Measurements from ENCODE around the gene ENAM. TPM values are rescaled to one million over a fixed set of nuclear protein-coding genes. Genes with fewer than 3 reads are reported as not detected.

The ENAM gene
- total and polyA plus RNA-seq, 2 experiments from 2014 or later: not detected

DNA sequence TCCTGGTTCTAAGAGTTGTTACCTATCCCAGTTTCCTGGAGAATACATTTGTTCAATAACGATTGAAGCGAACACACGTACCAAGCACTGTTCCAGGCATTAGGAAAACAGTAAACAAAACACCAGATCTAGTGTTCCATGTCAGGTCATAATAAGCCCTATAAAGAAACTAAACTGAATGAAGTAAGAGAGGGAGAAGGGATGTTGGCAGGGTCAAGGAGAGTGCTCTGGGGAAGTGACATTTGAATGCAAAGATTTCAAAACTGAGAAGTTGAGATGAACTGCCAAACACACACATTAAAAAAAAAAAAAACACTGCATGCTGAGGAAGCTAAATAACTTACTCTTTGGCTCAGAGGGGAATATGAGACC lies 14.4 kb upstream of the ENAM start (continued):
- TF ChIP-seq, protein P1, sequence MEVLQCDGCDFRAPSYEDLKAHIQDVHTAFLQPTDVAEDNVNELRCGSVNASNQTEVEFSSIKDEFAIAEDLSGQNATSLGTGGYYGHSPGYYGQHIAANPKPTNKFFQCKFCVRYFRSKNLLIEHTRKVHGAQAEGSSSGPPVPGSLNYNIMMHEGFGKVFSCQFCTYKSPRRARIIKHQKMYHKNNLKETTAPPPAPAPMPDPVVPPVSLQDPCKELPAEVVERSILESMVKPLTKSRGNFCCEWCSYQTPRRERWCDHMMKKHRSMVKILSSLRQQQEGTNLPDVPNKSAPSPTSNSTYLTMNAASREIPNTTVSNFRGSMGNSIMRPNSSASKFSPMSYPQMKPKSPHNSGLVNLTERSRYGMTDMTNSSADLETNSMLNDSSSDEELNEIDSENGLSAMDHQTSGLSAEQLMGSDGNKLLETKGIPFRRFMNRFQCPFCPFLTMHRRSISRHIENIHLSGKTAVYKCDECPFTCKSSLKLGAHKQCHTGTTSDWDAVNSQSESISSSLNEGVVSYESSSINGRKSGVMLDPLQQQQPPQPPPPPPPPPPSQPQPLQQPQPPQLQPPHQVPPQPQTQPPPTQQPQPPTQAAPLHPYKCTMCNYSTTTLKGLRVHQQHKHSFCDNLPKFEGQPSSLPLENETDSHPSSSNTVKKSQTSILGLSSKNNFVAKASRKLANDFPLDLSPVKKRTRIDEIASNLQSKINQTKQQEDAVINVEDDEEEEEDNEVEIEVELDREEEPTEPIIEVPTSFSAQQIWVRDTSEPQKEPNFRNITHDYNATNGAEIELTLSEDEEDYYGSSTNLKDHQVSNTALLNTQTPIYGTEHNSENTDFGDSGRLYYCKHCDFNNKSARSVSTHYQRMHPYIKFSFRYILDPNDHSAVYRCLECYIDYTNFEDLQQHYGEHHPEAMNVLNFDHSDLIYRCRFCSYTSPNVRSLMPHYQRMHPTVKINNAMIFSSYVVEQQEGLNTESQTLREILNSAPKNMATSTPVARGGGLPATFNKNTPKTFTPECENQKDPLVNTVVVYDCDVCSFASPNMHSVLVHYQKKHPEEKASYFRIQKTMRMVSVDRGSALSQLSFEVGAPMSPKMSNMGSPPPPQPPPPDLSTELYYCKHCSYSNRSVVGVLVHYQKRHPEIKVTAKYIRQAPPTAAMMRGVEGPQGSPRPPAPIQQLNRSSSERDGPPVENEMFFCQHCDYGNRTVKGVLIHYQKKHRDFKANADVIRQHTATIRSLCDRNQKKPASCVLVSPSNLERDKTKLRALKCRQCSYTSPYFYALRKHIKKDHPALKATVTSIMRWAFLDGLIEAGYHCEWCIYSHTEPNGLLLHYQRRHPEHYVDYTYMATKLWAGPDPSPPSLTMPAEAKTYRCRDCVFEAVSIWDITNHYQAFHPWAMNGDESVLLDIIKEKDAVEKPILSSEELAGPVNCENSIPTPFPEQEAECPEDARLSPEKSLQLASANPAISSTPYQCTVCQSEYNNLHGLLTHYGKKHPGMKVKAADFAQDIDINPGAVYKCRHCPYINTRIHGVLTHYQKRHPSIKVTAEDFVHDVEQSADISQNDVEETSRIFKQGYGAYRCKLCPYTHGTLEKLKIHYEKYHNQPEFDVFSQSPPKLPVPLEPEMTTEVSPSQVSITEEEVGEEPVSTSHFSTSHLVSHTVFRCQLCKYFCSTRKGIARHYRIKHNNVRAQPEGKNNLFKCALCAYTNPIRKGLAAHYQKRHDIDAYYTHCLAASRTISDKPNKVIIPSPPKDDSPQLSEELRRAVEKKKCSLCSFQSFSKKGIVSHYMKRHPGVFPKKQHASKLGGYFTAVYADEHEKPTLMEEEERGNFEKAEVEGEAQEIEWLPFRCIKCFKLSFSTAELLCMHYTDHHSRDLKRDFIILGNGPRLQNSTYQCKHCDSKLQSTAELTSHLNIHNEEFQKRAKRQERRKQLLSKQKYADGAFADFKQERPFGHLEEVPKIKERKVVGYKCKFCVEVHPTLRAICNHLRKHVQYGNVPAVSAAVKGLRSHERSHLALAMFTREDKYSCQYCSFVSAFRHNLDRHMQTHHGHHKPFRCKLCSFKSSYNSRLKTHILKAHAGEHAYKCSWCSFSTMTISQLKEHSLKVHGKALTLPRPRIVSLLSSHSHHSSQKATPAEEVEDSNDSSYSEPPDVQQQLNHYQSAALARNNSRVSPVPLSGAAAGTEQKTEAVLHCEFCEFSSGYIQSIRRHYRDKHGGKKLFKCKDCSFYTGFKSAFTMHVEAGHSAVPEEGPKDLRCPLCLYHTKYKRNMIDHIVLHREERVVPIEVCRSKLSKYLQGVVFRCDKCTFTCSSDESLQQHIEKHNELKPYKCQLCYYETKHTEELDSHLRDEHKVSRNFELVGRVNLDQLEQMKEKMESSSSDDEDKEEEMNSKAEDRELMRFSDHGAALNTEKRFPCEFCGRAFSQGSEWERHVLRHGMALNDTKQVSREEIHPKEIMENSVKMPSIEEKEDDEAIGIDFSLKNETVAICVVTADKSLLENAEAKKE (CRISPR knock-in tag; IDR thresholded peaks at IDR 0.05): no peak
- TF ChIP-seq CREB1 (CRISPR knock-in tag; IDR thresholded peaks at IDR 0.05; ENCODE audit: low read depth) (no peak), ZNF331 (CRISPR knock-in tag; IDR thresholded peaks at IDR 0.05; ENCODE audit: low read depth) (no peak), NANOG (IDR thresholded peaks at IDR 0.05; ENCODE audit: borderline replicate concordance) (no peak), EZH2 (IDR thresholded peaks at IDR 0.05; ENCODE audit: low read depth, unreplicated experiment) (no peak), POLR2AphosphoS5 (IDR thresholded peaks at IDR 0.05; ENCODE audit: low read depth) (no peak), JUNB (IDR thresholded peaks at IDR 0.05; ENCODE audit: unreplicated experiment) (no peak), STAT1 (IDR thresholded peaks at IDR 0.05; ENCODE audit: unreplicated experiment) (no peak), ZNF114 (CRISPR knock-in tag; IDR thresholded peaks at IDR 0.05) (no peak), EZH2phosphoT487 (IDR thresholded peaks at IDR 0.05; ENCODE audit: unreplicated experiment) (no peak)
- TF ChIP-seq, protein P2, sequence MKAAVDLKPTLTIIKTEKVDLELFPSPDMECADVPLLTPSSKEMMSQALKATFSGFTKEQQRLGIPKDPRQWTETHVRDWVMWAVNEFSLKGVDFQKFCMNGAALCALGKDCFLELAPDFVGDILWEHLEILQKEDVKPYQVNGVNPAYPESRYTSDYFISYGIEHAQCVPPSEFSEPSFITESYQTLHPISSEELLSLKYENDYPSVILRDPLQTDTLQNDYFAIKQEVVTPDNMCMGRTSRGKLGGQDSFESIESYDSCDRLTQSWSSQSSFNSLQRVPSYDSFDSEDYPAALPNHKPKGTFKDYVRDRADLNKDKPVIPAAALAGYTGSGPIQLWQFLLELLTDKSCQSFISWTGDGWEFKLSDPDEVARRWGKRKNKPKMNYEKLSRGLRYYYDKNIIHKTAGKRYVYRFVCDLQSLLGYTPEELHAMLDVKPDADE (IDR thresholded peaks at IDR 0.05): no peak
- TF ChIP-seq, protein P3, sequence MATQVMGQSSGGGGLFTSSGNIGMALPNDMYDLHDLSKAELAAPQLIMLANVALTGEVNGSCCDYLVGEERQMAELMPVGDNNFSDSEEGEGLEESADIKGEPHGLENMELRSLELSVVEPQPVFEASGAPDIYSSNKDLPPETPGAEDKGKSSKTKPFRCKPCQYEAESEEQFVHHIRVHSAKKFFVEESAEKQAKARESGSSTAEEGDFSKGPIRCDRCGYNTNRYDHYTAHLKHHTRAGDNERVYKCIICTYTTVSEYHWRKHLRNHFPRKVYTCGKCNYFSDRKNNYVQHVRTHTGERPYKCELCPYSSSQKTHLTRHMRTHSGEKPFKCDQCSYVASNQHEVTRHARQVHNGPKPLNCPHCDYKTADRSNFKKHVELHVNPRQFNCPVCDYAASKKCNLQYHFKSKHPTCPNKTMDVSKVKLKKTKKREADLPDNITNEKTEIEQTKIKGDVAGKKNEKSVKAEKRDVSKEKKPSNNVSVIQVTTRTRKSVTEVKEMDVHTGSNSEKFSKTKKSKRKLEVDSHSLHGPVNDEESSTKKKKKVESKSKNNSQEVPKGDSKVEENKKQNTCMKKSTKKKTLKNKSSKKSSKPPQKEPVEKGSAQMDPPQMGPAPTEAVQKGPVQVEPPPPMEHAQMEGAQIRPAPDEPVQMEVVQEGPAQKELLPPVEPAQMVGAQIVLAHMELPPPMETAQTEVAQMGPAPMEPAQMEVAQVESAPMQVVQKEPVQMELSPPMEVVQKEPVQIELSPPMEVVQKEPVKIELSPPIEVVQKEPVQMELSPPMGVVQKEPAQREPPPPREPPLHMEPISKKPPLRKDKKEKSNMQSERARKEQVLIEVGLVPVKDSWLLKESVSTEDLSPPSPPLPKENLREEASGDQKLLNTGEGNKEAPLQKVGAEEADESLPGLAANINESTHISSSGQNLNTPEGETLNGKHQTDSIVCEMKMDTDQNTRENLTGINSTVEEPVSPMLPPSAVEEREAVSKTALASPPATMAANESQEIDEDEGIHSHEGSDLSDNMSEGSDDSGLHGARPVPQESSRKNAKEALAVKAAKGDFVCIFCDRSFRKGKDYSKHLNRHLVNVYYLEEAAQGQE (IDR thresholded peaks at IDR 0.05; ENCODE audit: unreplicated experiment): no peak
